Breast epithelium (tissue), 4 donors: ENCODE results near the gene RASAL3. TPM values are rescaled to one million over a fixed set of nuclear protein-coding genes. Genes with fewer than 3 reads are reported as not detected.

ENCODE experiments used
- DNase-seq, 2 donors: peaks; one replicate each; pipeline ENCODE4 v3.0.0-alpha.2; 2019; ENCODE audit warnings: low spot score in 2 of 2
- H3K27ac ChIP-seq, 2 donors: fragments of 200-600 bp; sonication (generic) in 1 of 2; one replicate each; pipeline ENCODE4 v1.5.1; 2016 to 2019; ENCODE audit warnings: mild to moderate bottlenecking in 1 of 2
- H3K27me3 ChIP-seq, 2 donors: fragments of 200-600 bp; sonication (generic) in 1 of 2; one replicate each; pipeline versions ENCODE4 v1.5.1 to v1.6.0; 2017 to 2019; ENCODE audit warnings: control low read depth in 1 of 2, mild to moderate bottlenecking in 1 of 2
- H3K36me3 ChIP-seq: fragments of 200-600 bp; one replicate; pipeline ENCODE4 v1.5.1; 2019
- H3K4me1 ChIP-seq, 2 donors: fragments of 200-600 bp; sonication (generic); one replicate each; pipeline ENCODE4 v1.5.1; 2016 to 2019; ENCODE audit warnings: control low read depth in 1 of 2
- H3K4me3 ChIP-seq, 3 donors: fragments of 200-600 bp; sonication (generic); 1 replicate in 2 of 3; 2 replicates in 1 of 3; pipeline ENCODE4 v1.5.1; 2016 to 2019; ENCODE audit warnings: mild to moderate bottlenecking in 3 of 3, moderate library complexity in 2 of 3
- H3K9me3 ChIP-seq, 2 donors: fragments of 200-600 bp; sonication (generic) in 1 of 2; one replicate each; pipeline ENCODE4 v1.5.1; 2016 to 2019; ENCODE audit warnings: control low read depth in 1 of 2
- CTCF ChIP-seq, 3 donors: fragments of 450-650 bp; IDR thresholded peaks; one replicate each; pipeline ENCODE4 v1.5.1; 2016 to 2017; ENCODE audit warnings: antibody characterized with exemption in 3 of 3, mild to moderate bottlenecking in 3 of 3, moderate library complexity in 3 of 3
- POLR2A ChIP-seq: fragments of 450-650 bp; IDR thresholded peaks from one replicate; pipeline ENCODE4 v1.6.1; 2016; ENCODE audit warnings: antibody characterized with exemption, mild to moderate bottlenecking, moderate library complexity
- POLR2AphosphoS5 ChIP-seq, 3 donors: sonication (generic); formaldehyde crosslinking; IDR thresholded peaks; one replicate each; pipeline ENCODE4 v1.6.1; 2017; ENCODE audit warnings: antibody characterized with exemption in 3 of 3
- intact Hi-C: fragments of 100-400 bp; cut with DNase I; formaldehyde crosslinking; loops from one replicate; pipeline ENCODE4 v1.15.1; 2023; ENCODE audit warnings: low total_unique reads
- total RNA-seq, 3 donors: library from RNA; depleted of rRNA; stranded (reverse); fragments of >200 nt; gene quantifications; one replicate each; pipeline ENCODE4 v1.1.0, GENCODE V29; 2016

The RASAL3 gene
- total RNA-seq, 3 donors from 2014 or later, result 1.8 to 5.9 (median 3.4) TPM

GRCh38 chr19:15443325-15443724 lies 21.0 kb downstream of the RASAL3 start:
- H3K36me3 ChIP-seq, result no peaks in the 10 kb centered on the region
- intact Hi-C loops, result no loop called here
- TF ChIP-seq POLR2AphosphoS5 (IDR thresholded peaks at IDR 0.05), result no peak
- TF ChIP-seq CTCF (IDR thresholded peaks at IDR 0.05), result no peak
- TF ChIP-seq POLR2A, result no peak
- no peak for DNase-seq
- no peak overlapping the region for H3K27ac ChIP-seq
- no peaks in the 10 kb centered on the region for H3K27me3 ChIP-seq
- no peak overlapping the region for H3K4me3 ChIP-seq
- H3K9me3 ChIP-seq, result no peaks in the 10 kb centered on the region
- H3K4me1 ChIP-seq, result no peaks in the 10 kb centered on the region

- intact Hi-C loops, result no loop called here
- Histone ChIP-seq H3K36me3 (no peaks in the 10 kb centered on the region), H3K27me3 (no peaks in the 10 kb centered on the region), H3K4me1 (no peaks in the 10 kb centered on the region), H3K4me3 (no peak overlapping the region), H3K9me3 (no peaks in the 10 kb centered on the region), H3K27ac (no peak overlapping the region)
- no peak for DNase-seq
- TF ChIP-seq POLR2A (no peak), CTCF (IDR thresholded peaks at IDR 0.05) (no peak)
Measured at GRCh38 chr19:15442142-15442920, 22.0 kb downstream of the RASAL3 start.

- TF ChIP-seq CTCF (IDR thresholded peaks at IDR 0.05) (no peak), POLR2AphosphoS5 (IDR thresholded peaks at IDR 0.05) (no peak), POLR2A (no peak)
- DNase-seq, result no peak
- H3K4me1 ChIP-seq, result no peaks in the 10 kb centered on the region
- H3K27ac ChIP-seq, result no peak overlapping the region
- intact Hi-C loops, result no loop called here
- H3K4me3 ChIP-seq, result no peak overlapping the region
- no peaks in the 10 kb centered on the region for H3K9me3 ChIP-seq
- H3K36me3 ChIP-seq, result no peaks in the 10 kb centered on the region
- no peaks in the 10 kb centered on the region for H3K27me3 ChIP-seq
Measured at GRCh38 chr19:15441317-15441716, 23.0 kb downstream of the RASAL3 start.

- Histone ChIP-seq H3K4me1 (no peaks in the 10 kb centered on the region), H3K9me3 (no peaks in the 10 kb centered on the region), H3K27ac (no peak overlapping the region), H3K36me3 (no peaks in the 10 kb centered on the region), H3K4me3 (no peak overlapping the region), H3K27me3 (no peaks in the 10 kb centered on the region)
- TF ChIP-seq CTCF (IDR thresholded peaks at IDR 0.05) (no peak), POLR2A (no peak)
- intact Hi-C loops, result no loop called here
- no peak for DNase-seq
Measured at GRCh38 chr19:15439821-15440641, 24.3 kb downstream of the RASAL3 start.

DNA sequence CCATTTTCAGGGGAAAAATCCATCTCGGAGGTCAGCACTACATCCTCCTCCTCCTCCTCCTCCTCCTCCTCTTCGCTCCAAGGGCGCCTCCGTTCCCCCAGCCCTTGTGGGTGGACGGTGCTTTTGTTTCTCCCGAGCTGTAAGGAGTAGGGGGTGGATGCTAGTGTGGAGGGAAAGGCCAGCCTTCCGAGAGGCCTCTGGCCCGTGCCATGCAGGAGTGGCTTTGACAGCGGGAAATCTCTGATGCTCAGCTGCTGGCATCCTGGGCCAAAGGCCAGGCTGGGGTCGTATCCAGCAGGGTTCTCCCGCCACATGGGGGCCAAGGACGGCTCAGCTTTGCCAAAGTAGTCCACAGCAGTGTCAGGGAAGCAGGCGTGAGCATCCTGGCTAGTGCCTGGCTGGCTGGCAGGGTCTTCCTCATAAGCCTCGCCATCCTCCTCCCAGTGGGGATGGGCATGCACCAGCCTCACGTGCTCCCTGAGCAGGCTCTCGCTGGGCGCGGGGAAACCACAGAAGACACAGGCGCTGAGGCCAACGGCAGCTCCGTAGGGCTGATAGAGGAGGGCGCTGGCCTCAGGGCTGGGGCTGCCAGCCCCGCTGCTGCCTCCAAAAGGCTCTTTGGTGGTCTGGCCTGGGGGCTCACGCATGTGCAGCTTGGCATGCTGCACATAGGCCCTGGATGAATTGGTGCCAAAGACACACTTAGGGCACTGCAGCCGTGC lies 25.1 kb downstream of the RASAL3 start:
- no peaks in the 10 kb centered on the region for H3K9me3 ChIP-seq
- TF ChIP-seq POLR2AphosphoS5 (IDR thresholded peaks at IDR 0.05) (no peak), POLR2A (no peak), CTCF (IDR thresholded peaks at IDR 0.05) (no peak)
- H3K36me3 ChIP-seq, result no peaks in the 10 kb centered on the region
- intact Hi-C loops, result no loop called here
- no peak overlapping the region for H3K4me3 ChIP-seq
- no peak overlapping the region for H3K27ac ChIP-seq
- H3K27me3 ChIP-seq, result no peaks in the 10 kb centered on the region
- H3K4me1 ChIP-seq, result no peaks in the 10 kb centered on the region
- no peak for DNase-seq
